Endothelial cell of umbilical vein (primary cell): ENCODE measurements around the gene TRIM50.
"Not testable (repeated sequence)": the region's sequence is repeated elsewhere in the genome, so short reads cannot be mapped to it uniquely, and the experiment has no call there.

ENCODE experiments used
- EZH2 ChIP-seq: IDR thresholded peaks from 2 replicates; pipeline ENCODE4 v1.6.1; 2012; ENCODE audit warnings: borderline replicate concordance, low read depth, mild to moderate bottlenecking, moderate library complexity, low read length, inconsistent platforms; ENCODE audit not compliant: severe bottlenecking
- FOS ChIP-seq: IDR thresholded peaks from 2 replicates; pipeline ENCODE4 v1.6.1; 2011; ENCODE audit warnings: mild to moderate bottlenecking, low read length, moderate library complexity, borderline replicate concordance; ENCODE audit not compliant: insufficient read depth
- GATA2 ChIP-seq: IDR thresholded peaks from 2 replicates; pipeline ENCODE4 v1.7.0; 2011; ENCODE audit warnings: low read depth, mild to moderate bottlenecking, moderate library complexity, mixed read lengths, low read length; ENCODE audit not compliant: insufficient read length, insufficient read depth
- JUN ChIP-seq: IDR thresholded peaks from 2 replicates; pipeline ENCODE4 v1.6.1; 2011; ENCODE audit warnings: borderline replicate concordance, low read depth; ENCODE audit not compliant: insufficient read length, insufficient read depth
- MYC ChIP-seq: IDR thresholded peaks from one replicate; pipeline ENCODE4 v1.6.1; 2011; ENCODE audit warnings: mild to moderate bottlenecking, low read depth, low read length
- POLR2A ChIP-seq: IDR thresholded peaks from 2 replicates; pipeline ENCODE4 v1.6.1; 2012; ENCODE audit warnings: low read depth, mild to moderate bottlenecking, control low read depth, low read length
- POLR2AphosphoS5 ChIP-seq: IDR thresholded peaks from 2 replicates; pipeline ENCODE4 v1.6.1; 2012; ENCODE audit warnings: low read depth, mild to moderate bottlenecking, control low read depth, low read length, moderate library complexity; ENCODE audit not compliant: insufficient read depth
- TF ChIP-seq, protein P1 (sequence below), 2 donors: IDR thresholded peaks; 1 replicate in 1 of 2; 2 replicates in 1 of 2; pipeline ENCODE4 v1.5.1; 2011; ENCODE audit warnings: low read length in 2 of 2, mild to moderate bottlenecking in 2 of 2, moderate library complexity in 2 of 2, control low read depth in 1 of 2, inconsistent platforms in 1 of 2, low read depth in 1 of 2; ENCODE audit not compliant: insufficient read depth in 1 of 2; ENCODE audit errors: extremely low read depth in 1 of 2
- TF ChIP-seq, protein P2 (sequence below): IDR thresholded peaks from 2 replicates; pipeline ENCODE4 v1.6.1; 2011; ENCODE audit not compliant: insufficient read depth, insufficient read length

DNA sequence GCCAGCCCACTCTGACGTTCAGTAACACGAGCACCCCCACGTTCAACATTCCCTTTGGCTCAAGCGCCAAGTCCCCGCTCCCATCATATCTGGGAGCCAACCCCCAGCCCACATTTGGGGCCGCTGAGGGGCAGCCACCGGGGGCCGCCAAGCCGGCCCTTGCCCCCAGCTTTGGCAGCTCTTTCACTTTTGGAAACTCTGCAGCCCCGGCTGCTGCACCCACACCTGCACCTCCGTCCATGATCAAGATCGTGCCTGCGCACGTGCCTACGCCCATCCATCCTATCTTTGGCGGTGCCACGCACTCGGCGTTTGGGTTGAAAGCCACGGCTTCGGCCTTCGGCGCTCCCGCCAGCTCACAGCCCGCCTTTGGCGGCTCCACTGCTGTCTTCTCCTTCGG is 30.2 kb downstream of the TRIM50 start:
- not testable (repeated sequence) for TF ChIP-seq POLR2AphosphoS5, FOS, POLR2A, EZH2, JUN, MYC, GATA2
- TF ChIP-seq, protein P1, sequence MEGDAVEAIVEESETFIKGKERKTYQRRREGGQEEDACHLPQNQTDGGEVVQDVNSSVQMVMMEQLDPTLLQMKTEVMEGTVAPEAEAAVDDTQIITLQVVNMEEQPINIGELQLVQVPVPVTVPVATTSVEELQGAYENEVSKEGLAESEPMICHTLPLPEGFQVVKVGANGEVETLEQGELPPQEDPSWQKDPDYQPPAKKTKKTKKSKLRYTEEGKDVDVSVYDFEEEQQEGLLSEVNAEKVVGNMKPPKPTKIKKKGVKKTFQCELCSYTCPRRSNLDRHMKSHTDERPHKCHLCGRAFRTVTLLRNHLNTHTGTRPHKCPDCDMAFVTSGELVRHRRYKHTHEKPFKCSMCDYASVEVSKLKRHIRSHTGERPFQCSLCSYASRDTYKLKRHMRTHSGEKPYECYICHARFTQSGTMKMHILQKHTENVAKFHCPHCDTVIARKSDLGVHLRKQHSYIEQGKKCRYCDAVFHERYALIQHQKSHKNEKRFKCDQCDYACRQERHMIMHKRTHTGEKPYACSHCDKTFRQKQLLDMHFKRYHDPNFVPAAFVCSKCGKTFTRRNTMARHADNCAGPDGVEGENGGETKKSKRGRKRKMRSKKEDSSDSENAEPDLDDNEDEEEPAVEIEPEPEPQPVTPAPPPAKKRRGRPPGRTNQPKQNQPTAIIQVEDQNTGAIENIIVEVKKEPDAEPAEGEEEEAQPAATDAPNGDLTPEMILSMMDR (IDR thresholded peaks at IDR 0.05; ENCODE audit: extremely low read depth in 1 of 2, insufficient read depth in 1 of 2, low read depth in 1 of 2, low read length in 2 of 2) = not testable (repeated sequence)
- TF ChIP-seq, protein P2, sequence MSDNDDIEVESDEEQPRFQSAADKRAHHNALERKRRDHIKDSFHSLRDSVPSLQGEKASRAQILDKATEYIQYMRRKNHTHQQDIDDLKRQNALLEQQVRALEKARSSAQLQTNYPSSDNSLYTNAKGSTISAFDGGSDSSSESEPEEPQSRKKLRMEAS = not testable (repeated sequence)
